ENCODE measurements around the gene PRKCE.
"Not testable (repeated sequence)": the region's sequence is repeated elsewhere in the genome, so short reads cannot be mapped to it uniquely, and the experiment has no call there.

Gene PRKCE

GRCh38 chr2:45909677-45910191 is 258.3 kb downstream of the PRKCE start:
- DNase-seq (ENCODE audit: low spot score): no peak

- DNase-seq (ENCODE audit: low spot score): no peak
These were observed 259.1 kb downstream of the PRKCE start for GRCh38 chr2:45910473-45911060.

GRCh38 chr2:45911538-45911937 is 260.1 kb downstream of the PRKCE start:
- no peak for DNase-seq (ENCODE audit: low spot score)

- no peak for DNase-seq (ENCODE audit: low spot score)
These were observed 260.6 kb downstream of the PRKCE start for GRCh38 chr2:45912109-45912508.

GRCh38 chr2:45913539-45913938 is 262.1 kb downstream of the PRKCE start:
- DNase-seq (ENCODE audit: low spot score): no peak

- DNase-seq (ENCODE audit: low spot score): no peak
These were observed 264.0 kb downstream of the PRKCE start for GRCh38 chr2:45915523-45915922.

- not testable (repeated sequence) for DNase-seq (ENCODE audit: low spot score)
These were observed 266.2 kb downstream of the PRKCE start for GRCh38 chr2:45917561-45918176.

- no peak for DNase-seq (ENCODE audit: low spot score)
These were observed 267.1 kb downstream of the PRKCE start for GRCh38 chr2:45918463-45919159.

- no peak for DNase-seq (ENCODE audit: low spot score)
These were observed 267.7 kb downstream of the PRKCE start for GRCh38 chr2:45919160-45919650.

- no peak for DNase-seq (ENCODE audit: low spot score)
These were observed 268.2 kb downstream of the PRKCE start for GRCh38 chr2:45919711-45920111.

- DNase-seq (ENCODE audit: low spot score): no peak
These were observed 270.4 kb downstream of the PRKCE start for GRCh38 chr2:45921921-45922320.

- DNase-seq (ENCODE audit: low spot score): peak; percentile 78
These were observed 271.1 kb downstream of the PRKCE start for GRCh38 chr2:45922577-45922988.

- DNase-seq (ENCODE audit: low spot score): no peak
These were observed 272.2 kb downstream of the PRKCE start for GRCh38 chr2:45923701-45924100.

GRCh38 chr2:45925026-45925425 is 273.6 kb downstream of the PRKCE start:
- DNase-seq (ENCODE audit: low spot score): no peak

- DNase-seq (ENCODE audit: low spot score): no peak
These were observed 274.3 kb downstream of the PRKCE start for GRCh38 chr2:45925636-45926366.

GRCh38 chr2:45928946-45929345 is 277.5 kb downstream of the PRKCE start:
- no peak for DNase-seq (ENCODE audit: low spot score)

- DNase-seq (ENCODE audit: low spot score): no peak
These were observed 278.4 kb downstream of the PRKCE start for GRCh38 chr2:45929674-45930395.

GRCh38 chr2:45930396-45930792 is 278.9 kb downstream of the PRKCE start:
- DNase-seq (ENCODE audit: low spot score): no peak

- DNase-seq (ENCODE audit: low spot score): no peak
These were observed 281.0 kb downstream of the PRKCE start for GRCh38 chr2:45932278-45932975.

GRCh38 chr2:45935791-45936622 is 284.5 kb downstream of the PRKCE start:
- DNase-seq (ENCODE audit: low spot score): peak; percentile 85

All from D341Med (cell line).